Measurements from ENCODE around the gene VPS41. TPM values are rescaled to one million over a fixed set of nuclear protein-coding genes. Genes with fewer than 3 reads are reported as not detected.
A peak's percentile ranks its signal among the peaks of the same experiment; 100 is the strongest.

The VPS41 gene
- total and polyA plus RNA-seq, 4 donors: 9.2 to 24.1 (median 16.1) TPM

DNA sequence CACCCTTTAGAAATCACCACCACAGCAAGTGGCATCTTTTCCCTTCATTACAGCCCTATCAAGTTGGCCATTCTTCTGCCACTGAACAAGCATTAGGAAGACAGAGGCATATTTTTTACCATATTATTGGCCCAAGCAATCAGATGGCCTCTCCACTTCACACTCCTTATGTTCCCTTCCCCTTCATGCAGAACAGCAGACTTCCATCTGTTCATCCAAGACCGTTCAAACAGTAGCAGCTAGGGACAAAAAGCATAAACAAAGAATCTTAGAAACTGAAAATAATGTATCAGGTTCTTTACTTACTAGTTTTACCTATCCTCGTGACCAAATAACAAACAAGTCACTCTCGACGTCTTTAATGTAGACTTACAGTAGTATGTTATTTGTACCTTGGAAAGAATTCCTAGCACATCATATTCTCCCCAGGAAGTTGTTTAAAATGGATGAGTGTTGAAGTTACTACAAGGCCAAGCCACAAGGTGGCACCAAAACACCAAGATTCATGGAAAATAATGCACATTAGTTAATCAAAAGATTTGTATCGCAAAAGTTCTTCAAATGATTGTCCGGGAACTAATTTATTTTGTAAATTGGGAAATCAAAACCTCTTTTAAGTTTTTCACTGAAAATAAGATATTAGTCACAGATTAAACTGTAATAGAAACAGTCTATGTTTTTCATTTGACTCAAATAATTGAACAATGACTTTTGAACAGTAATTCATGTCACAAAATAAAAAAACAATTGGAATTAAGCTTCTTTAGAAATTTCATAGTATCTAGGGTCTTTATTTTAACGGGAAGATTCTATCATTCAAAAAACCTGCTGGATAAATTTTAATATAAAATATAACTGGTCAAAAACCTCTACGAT is 112.1 kb downstream of the VPS41 start:
- Histone ChIP-seq H3K27ac (ENCODE audit: low read depth in 1 of 2, low read length in 2 of 2) (no peak overlapping the region), H3K27me3 (ENCODE audit: control insufficient read depth in 4 of 4, insufficient read depth in 4 of 4, low read length in 3 of 4) (no peaks in the 10 kb centered on the region), H3K36me3 (ENCODE audit: control insufficient read depth in 4 of 4, insufficient read depth in 3 of 4, low read depth in 1 of 4, low read length in 3 of 4) (peaks cover 3 to 7% (median 5%) of the 10 kb centered on the region in 4 donors), H3K9ac (ENCODE audit: low read depth in 1 of 2, low read length in 2 of 2) (no peak overlapping the region), H3K4me3 (ENCODE audit: low read depth in 1 of 3, low read length in 3 of 3) (no peak overlapping the region), H3K4me1 (ENCODE audit: control insufficient read depth in 4 of 4, insufficient read depth in 4 of 4, low read length in 3 of 4) (no peaks in the 10 kb centered on the region), H3K9me3 (ENCODE audit: control insufficient read depth in 4 of 4, low read length in 3 of 4) (no peaks in the 10 kb centered on the region)
- DNase-seq (ENCODE audit: low spot score): peak; percentile 58
- WGBS: 32% methylated on average over 8 of the region's 8 CpGs
- TF ChIP-seq, protein P1, sequence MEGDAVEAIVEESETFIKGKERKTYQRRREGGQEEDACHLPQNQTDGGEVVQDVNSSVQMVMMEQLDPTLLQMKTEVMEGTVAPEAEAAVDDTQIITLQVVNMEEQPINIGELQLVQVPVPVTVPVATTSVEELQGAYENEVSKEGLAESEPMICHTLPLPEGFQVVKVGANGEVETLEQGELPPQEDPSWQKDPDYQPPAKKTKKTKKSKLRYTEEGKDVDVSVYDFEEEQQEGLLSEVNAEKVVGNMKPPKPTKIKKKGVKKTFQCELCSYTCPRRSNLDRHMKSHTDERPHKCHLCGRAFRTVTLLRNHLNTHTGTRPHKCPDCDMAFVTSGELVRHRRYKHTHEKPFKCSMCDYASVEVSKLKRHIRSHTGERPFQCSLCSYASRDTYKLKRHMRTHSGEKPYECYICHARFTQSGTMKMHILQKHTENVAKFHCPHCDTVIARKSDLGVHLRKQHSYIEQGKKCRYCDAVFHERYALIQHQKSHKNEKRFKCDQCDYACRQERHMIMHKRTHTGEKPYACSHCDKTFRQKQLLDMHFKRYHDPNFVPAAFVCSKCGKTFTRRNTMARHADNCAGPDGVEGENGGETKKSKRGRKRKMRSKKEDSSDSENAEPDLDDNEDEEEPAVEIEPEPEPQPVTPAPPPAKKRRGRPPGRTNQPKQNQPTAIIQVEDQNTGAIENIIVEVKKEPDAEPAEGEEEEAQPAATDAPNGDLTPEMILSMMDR (IDR thresholded peaks at IDR 0.05; ENCODE audit: low read depth, low read length, missing input control): peak; percentile 83
- TF ChIP-seq HNF4A (conservative IDR thresholded peaks at IDR 0.05): no peak
- no peak for TF ChIP-seq HNF4G (IDR thresholded peaks at IDR 0.05)
- peak; percentile 94 to 96 for TF ChIP-seq RAD21 (IDR thresholded peaks at IDR 0.05)

DNA sequence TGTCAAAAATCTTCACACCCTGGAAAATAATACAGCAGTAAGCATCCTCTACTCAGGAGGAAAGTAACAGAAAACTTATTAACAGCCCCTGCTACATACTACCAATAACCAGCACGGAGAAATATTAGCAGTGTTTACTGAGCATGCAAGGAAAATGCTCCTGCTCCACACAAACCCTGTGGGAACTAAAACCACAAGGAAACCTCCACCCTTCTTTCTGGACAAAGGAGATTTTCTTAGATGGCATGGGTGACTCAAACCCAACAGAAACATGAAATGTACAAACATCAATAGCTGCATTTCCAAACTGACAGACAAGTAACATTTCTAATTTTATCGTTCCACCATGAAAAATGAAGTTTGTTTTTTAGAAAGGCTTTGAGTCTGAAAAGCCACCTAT is 113.4 kb downstream of the VPS41 start:
- peaks cover 5 to 12% (median 5%) of the 10 kb centered on the region in 4 donors for H3K36me3 ChIP-seq (ENCODE audit: control insufficient read depth in 4 of 4, insufficient read depth in 3 of 4, low read depth in 1 of 4, low read length in 3 of 4)
- H3K9me3 ChIP-seq (ENCODE audit: control insufficient read depth in 4 of 4, low read length in 3 of 4): no peaks in the 10 kb centered on the region
- WGBS: 95% methylated on average over 2 of the region's 2 CpGs

More for the DNA sequence above, 113.4 kb downstream of the VPS41 start:
- Histone ChIP-seq H3K27me3 (ENCODE audit: control insufficient read depth in 4 of 4, insufficient read depth in 4 of 4, low read length in 3 of 4) (no peaks in the 10 kb centered on the region), H3K27ac (ENCODE audit: low read depth in 1 of 2, low read length in 2 of 2) (no peak overlapping the region), H3K4me3 (ENCODE audit: low read depth in 1 of 3, low read length in 3 of 3) (no peak overlapping the region), H3K9ac (ENCODE audit: low read depth in 1 of 2, low read length in 2 of 2) (no peak overlapping the region), H3K4me1 (ENCODE audit: control insufficient read depth in 4 of 4, insufficient read depth in 4 of 4, low read length in 3 of 4) (no peaks in the 10 kb centered on the region)
- no peak for DNase-seq (ENCODE audit: low spot score)
- TF ChIP-seq FOXA2 (IDR thresholded peaks at IDR 0.05) (no peak), FOXA1 (IDR thresholded peaks at IDR 0.05) (no peak), NR2F2 (IDR thresholded peaks at IDR 0.05) (no peak), SP1 (IDR thresholded peaks at IDR 0.05) (no peak), JUND (IDR thresholded peaks at IDR 0.05) (no peak), YY1 (IDR thresholded peaks at IDR 0.05) (no peak), HNF4G (IDR thresholded peaks at IDR 0.05) (no peak), RAD21 (IDR thresholded peaks at IDR 0.05) (no peak), RXRA (IDR thresholded peaks at IDR 0.05) (no peak), HNF4A (conservative IDR thresholded peaks at IDR 0.05) (no peak), TAF1 (conservative IDR thresholded peaks at IDR 0.05) (no peak)
- TF ChIP-seq, protein P1 (IDR thresholded peaks at IDR 0.05; ENCODE audit: low read depth, low read length, missing input control): no peak
- TF ChIP-seq, protein P2, sequence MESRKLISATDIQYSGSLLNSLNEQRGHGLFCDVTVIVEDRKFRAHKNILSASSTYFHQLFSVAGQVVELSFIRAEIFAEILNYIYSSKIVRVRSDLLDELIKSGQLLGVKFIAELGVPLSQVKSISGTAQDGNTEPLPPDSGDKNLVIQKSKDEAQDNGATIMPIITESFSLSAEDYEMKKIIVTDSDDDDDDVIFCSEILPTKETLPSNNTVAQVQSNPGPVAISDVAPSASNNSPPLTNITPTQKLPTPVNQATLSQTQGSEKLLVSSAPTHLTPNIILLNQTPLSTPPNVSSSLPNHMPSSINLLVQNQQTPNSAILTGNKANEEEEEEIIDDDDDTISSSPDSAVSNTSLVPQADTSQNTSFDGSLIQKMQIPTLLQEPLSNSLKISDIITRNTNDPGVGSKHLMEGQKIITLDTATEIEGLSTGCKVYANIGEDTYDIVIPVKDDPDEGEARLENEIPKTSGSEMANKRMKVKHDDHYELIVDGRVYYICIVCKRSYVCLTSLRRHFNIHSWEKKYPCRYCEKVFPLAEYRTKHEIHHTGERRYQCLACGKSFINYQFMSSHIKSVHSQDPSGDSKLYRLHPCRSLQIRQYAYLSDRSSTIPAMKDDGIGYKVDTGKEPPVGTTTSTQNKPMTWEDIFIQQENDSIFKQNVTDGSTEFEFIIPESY (IDR thresholded peaks at IDR 0.05): no peak
- TF ChIP-seq, protein P3, sequence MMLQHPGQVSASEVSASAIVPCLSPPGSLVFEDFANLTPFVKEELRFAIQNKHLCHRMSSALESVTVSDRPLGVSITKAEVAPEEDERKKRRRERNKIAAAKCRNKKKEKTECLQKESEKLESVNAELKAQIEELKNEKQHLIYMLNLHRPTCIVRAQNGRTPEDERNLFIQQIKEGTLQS (IDR thresholded peaks at IDR 0.05): no peak
- TF ChIP-seq, protein P4, sequence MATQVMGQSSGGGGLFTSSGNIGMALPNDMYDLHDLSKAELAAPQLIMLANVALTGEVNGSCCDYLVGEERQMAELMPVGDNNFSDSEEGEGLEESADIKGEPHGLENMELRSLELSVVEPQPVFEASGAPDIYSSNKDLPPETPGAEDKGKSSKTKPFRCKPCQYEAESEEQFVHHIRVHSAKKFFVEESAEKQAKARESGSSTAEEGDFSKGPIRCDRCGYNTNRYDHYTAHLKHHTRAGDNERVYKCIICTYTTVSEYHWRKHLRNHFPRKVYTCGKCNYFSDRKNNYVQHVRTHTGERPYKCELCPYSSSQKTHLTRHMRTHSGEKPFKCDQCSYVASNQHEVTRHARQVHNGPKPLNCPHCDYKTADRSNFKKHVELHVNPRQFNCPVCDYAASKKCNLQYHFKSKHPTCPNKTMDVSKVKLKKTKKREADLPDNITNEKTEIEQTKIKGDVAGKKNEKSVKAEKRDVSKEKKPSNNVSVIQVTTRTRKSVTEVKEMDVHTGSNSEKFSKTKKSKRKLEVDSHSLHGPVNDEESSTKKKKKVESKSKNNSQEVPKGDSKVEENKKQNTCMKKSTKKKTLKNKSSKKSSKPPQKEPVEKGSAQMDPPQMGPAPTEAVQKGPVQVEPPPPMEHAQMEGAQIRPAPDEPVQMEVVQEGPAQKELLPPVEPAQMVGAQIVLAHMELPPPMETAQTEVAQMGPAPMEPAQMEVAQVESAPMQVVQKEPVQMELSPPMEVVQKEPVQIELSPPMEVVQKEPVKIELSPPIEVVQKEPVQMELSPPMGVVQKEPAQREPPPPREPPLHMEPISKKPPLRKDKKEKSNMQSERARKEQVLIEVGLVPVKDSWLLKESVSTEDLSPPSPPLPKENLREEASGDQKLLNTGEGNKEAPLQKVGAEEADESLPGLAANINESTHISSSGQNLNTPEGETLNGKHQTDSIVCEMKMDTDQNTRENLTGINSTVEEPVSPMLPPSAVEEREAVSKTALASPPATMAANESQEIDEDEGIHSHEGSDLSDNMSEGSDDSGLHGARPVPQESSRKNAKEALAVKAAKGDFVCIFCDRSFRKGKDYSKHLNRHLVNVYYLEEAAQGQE (IDR thresholded peaks at IDR 0.05): no peak

Data from liver (tissue), 9 donors.